Fibroblast of the aortic adventitia (primary cell): Measurements from ENCODE around the gene MAGI2. TPM values are rescaled to one million over a fixed set of nuclear protein-coding genes. Genes with fewer than 3 reads are reported as not detected.

Source experiments
- DNase-seq: peaks from one replicate; pipeline ENCODE4 v3.0.0-alpha.2; 2010; ENCODE audit warnings: low read depth
- H3K4me3 ChIP-seq: 2 replicates; pipeline ENCODE4 v1.5.1; 2011; ENCODE audit warnings: low read depth, mild to moderate bottlenecking, control low read depth, low read length, moderate library complexity
- CTCF ChIP-seq: IDR thresholded peaks from 2 replicates; pipeline ENCODE4 v1.5.1; 2011; ENCODE audit warnings: mild to moderate bottlenecking, low read length, control low read depth, inconsistent platforms; ENCODE audit not compliant: insufficient read depth
- total RNA-seq: library from RNA; depleted of rRNA; stranded (reverse); fragments of >200 nt; gene quantifications from 2 replicates; pipeline ENCODE4 v1.2.3, GENCODE V29; 2012; ENCODE audit warnings: low replicate concordance

Gene MAGI2
- total RNA-seq, 1 donor: 25.5 TPM

GRCh38 chr7:78499971-78500370 is 953.5 kb downstream of the MAGI2 start:
- no peak overlapping the region for H3K4me3 ChIP-seq
- no peak for DNase-seq
- TF ChIP-seq CTCF: no peak

DNA sequence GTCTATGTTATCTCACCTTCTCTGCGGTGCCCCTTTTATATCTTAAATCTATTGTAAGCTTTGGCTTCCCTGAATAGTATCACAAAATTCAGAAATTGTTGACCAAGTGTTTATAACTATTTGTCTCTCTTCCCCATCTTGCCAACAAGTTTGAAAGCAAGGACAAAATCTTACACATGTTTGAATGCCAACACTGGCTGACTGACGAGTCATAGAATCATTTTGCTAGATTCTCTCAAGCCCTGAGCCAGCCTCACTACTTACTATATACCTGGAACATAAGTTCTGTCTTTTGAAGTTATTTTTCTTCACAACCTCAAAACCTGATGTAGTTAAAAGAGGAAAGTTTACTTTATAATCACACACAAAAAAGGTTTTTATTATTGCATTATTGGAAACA is 954.2 kb downstream of the MAGI2 start:
- no peak for TF ChIP-seq CTCF
- DNase-seq: no peak
- no peak overlapping the region for H3K4me3 ChIP-seq

DNA sequence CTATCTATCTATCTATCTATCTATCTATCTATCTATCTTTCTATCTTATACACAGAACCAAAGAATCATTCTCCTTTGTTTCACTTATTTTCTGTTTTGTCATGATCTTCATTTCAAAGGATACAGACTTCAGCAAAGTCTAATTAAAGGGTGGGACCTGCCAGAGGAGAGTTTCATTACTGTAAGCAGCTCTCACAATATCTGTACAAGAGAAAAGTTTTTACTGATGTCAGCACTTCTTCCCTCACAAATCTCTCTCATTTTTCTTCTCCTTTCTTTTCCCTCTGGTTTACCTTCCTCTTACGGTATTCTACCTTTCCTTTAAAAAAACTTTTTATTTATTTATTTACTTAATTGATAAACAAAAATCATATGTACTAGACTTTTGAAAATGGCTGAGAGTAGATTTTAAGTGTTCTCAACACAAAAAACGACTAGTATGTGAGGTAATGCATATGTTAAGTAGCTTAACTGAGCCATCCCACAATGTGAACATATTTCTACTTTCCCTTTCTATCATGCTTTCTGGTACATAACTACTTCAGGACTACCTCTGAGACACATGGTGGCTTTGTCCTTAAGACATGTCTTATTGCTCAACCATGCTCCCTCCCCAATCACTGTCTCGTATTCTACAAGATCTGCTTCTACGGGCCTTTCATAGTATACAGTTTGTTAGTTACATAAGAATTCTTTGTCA is 955.6 kb downstream of the MAGI2 start:
- no peak overlapping the region for H3K4me3 ChIP-seq
- DNase-seq: no peak
- no peak for TF ChIP-seq CTCF

DNA sequence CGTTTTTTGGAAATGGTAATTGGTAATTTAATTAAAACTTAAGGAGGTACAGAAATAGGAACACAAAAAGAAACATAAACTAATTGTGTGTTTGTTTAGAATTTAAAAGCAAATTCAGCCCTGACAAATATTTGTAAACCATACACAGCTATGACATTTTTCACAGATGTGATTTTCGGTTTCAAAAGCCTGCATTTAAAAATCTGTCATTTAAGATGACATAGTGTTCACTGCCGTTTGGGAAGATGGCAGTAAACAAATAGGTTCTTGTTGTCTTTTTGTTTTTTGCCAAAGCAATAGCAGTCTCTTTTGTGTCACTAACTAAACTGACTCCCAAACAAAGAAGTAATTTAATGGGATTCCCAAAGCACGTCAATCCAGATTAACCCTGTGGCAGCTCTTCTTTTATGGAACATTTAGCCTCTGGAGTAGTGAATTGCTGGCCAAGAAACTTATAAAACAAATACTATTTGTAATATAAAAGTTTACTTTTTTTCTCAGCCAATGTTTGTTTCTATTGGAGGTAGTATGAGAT is 957.3 kb downstream of the MAGI2 start:
- no peak overlapping the region for H3K4me3 ChIP-seq
- no peak for TF ChIP-seq CTCF
- no peak for DNase-seq

GRCh38 chr7:78493401-78493800 is 960.1 kb downstream of the MAGI2 start:
- no peak for TF ChIP-seq CTCF
- H3K4me3 ChIP-seq: no peak overlapping the region
- DNase-seq: no peak

DNA sequence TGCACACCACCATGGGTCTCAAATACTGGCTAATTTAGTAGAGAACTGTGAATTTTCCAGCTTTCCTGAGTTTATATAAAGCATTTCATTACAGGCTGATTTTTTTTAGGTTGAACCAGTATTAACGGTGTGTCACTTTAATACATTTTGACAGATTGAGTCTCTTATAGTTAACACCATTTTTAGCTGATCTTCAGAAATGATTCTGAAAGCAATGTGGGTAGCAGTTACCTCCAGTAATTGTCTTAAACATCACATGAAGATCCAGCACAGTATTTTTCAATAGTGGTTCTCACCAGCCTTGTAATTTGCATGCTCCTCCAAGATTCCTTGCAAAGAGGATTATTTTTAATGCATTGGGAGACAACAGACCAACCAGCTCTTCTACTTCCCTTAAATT is 961.3 kb downstream of the MAGI2 start:
- H3K4me3 ChIP-seq: no peak overlapping the region
- no peak for DNase-seq
- no peak for TF ChIP-seq CTCF

DNA sequence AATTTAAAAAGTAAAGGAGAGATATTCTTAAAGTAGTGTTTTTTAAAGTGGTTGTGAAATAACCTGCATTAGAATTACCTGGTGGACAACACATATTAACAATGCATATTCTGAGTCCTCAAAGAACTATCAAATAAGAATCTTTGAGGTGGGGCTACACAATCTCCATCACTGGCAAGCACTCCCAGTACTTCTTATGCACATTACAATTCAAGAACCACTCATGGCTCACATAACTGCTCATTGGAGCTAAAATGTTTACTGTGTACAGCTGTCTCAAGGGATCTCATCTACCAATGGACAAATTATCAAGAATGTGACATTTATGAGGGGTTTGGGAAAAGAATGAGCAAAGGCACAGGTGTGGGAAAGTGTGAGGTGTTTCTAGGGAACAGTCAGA is 962.9 kb downstream of the MAGI2 start:
- no peak for DNase-seq
- H3K4me3 ChIP-seq: no peak overlapping the region
- no peak for TF ChIP-seq CTCF
